ENCODE results near the gene NHP2. TPM values are rescaled to one million over a fixed set of nuclear protein-coding genes. Genes with fewer than 3 reads are reported as not detected.
A peak's percentile ranks its signal among the peaks of the same experiment; 100 is the strongest.
"Not testable (repeated sequence)": the region's sequence is repeated elsewhere in the genome, so short reads cannot be mapped to it uniquely, and the experiment has no call there.

The NHP2 gene
- total and polyA plus RNA-seq, 2 experiments from 2014 or later: 435 to 455 TPM

- TF ChIP-seq, protein P1, sequence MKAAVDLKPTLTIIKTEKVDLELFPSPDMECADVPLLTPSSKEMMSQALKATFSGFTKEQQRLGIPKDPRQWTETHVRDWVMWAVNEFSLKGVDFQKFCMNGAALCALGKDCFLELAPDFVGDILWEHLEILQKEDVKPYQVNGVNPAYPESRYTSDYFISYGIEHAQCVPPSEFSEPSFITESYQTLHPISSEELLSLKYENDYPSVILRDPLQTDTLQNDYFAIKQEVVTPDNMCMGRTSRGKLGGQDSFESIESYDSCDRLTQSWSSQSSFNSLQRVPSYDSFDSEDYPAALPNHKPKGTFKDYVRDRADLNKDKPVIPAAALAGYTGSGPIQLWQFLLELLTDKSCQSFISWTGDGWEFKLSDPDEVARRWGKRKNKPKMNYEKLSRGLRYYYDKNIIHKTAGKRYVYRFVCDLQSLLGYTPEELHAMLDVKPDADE (IDR thresholded peaks at IDR 0.05): no peak
- TF ChIP-seq CREB1 (CRISPR knock-in tag; IDR thresholded peaks at IDR 0.05; ENCODE audit: low read depth) (no peak), NANOG (IDR thresholded peaks at IDR 0.05; ENCODE audit: borderline replicate concordance) (no peak), STAT1 (IDR thresholded peaks at IDR 0.05; ENCODE audit: unreplicated experiment) (no peak), EZH2 (IDR thresholded peaks at IDR 0.05; ENCODE audit: low read depth, unreplicated experiment) (no peak), EZH2phosphoT487 (IDR thresholded peaks at IDR 0.05; ENCODE audit: unreplicated experiment) (no peak)
Measured at GRCh38 chr5:178198706-178199105, 45.0 kb upstream of the NHP2 start (continued).

GRCh38 chr5:178198151-178198550, 44.5 kb upstream of the NHP2 start:
- not testable (repeated sequence) for DNase-seq (ENCODE audit: low spot score); H3K9me2 ChIP-seq (ENCODE audit: insufficient read depth); H3K27ac Mint-ChIP-seq; H3K4me1 ChIP-seq (ENCODE audit: insufficient read depth); H3K36me3 ChIP-seq (ENCODE audit: insufficient read depth); H2AFZ ChIP-seq; ATAC-seq; H3K36me3 Mint-ChIP-seq (ENCODE audit: low read depth); H3K27me3 ChIP-seq (ENCODE audit: insufficient read depth); H3K4me2 ChIP-seq; H3K79me2 ChIP-seq (replicated peaks; ENCODE audit: insufficient read depth); H3K9me3 Mint-ChIP-seq; H3F3A ChIP-seq (replicated peaks; ENCODE audit: low read depth); H4K20me1 ChIP-seq (replicated peaks; ENCODE audit: insufficient read depth); H3K27ac ChIP-seq (ENCODE audit: low read depth); H3K4me3 Mint-ChIP-seq; H3K4me3 ChIP-seq
- Mint-ChIP-seq H3K4me1 (peaks cover 29% of the 10 kb centered on the region), H3K27me3 (ENCODE audit: insufficient read depth, low read depth, poor library complexity) (peaks cover 16% of the 10 kb centered on the region)

DNA sequence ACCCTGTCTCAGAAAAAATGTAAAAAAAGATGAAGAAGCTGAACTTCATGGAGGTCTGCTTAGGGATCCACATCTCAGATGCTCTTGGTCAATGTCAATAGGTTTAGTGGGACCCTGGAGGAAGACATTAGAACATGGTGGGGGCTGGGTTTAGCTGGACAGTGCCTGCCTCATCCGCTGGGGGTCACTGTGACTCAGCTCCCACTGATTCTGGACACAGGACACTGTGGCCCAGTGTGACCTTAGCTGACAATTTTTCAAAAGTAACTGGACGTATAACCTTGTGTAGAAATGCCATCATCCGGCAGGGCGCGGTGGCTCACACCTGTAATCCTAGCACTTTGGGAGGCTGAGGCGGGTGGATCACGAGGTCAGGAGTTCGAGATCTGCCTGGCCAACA, 43.3 kb upstream of the NHP2 start:
- 0 out of 2 replicates have a peak, but pooled peaks cover 3% of the 10 kb centered on the region for H3F3A ChIP-seq (replicated peaks; ENCODE audit: low read depth)
- peaks cover 18% of the 10 kb centered on the region for H3K9me3 Mint-ChIP-seq
- ATAC-seq (peak; percentile 65), DNase-seq (ENCODE audit: low spot score) (peak; percentile 65)
- no peaks in the 10 kb centered on the region; the same call in 1 of the 2 replicates for H4K20me1 ChIP-seq (replicated peaks; ENCODE audit: insufficient read depth)
- H3K4me3 ChIP-seq: no peak overlapping the region
- H3K36me3 Mint-ChIP-seq (ENCODE audit: low read depth): peaks cover 17% of the 10 kb centered on the region
- peaks cover 29% of the 10 kb centered on the region for H3K4me1 Mint-ChIP-seq
- H3K4me3 Mint-ChIP-seq: no peak overlapping the region
- H3K36me3 ChIP-seq (ENCODE audit: insufficient read depth): 0 out of 2 replicates have a peak, but pooled peaks cover 2% of the 10 kb centered on the region
- no peak overlapping the region for H3K27ac Mint-ChIP-seq
- no peaks in the 10 kb centered on the region for H3K79me2 ChIP-seq (replicated peaks; ENCODE audit: insufficient read depth)
- no peak overlapping the region for H2AFZ ChIP-seq
- no peaks in the 10 kb centered on the region for H3K9me2 ChIP-seq (ENCODE audit: insufficient read depth)
- H3K4me1 ChIP-seq (ENCODE audit: insufficient read depth): no peaks in the 10 kb centered on the region
- peaks cover 19% of the 10 kb centered on the region for H3K27me3 Mint-ChIP-seq (ENCODE audit: insufficient read depth, low read depth, poor library complexity)
- H3K27me3 ChIP-seq (ENCODE audit: insufficient read depth): no peaks in the 10 kb centered on the region
- no peak overlapping the region for H3K27ac ChIP-seq (ENCODE audit: low read depth)
- H3K4me2 ChIP-seq: no peak overlapping the region
- TF ChIP-seq EZH2phosphoT487 (IDR thresholded peaks at IDR 0.05; ENCODE audit: unreplicated experiment): no peak
- TF ChIP-seq CTCF (conservative IDR thresholded peaks at IDR 0.05; ENCODE audit: low read depth in 2 of 2): peak; percentile 72 to 79
- TF ChIP-seq CREB1 (CRISPR knock-in tag; IDR thresholded peaks at IDR 0.05; ENCODE audit: low read depth): no peak
- TF ChIP-seq, protein P1 (IDR thresholded peaks at IDR 0.05): no peak
- TF ChIP-seq REST (IDR thresholded peaks at IDR 0.05; ENCODE audit: unreplicated experiment): no peak
